ENCODE results near the gene ZNF729. TPM values are rescaled to one million over a fixed set of nuclear protein-coding genes. Genes with fewer than 3 reads are reported as not detected.

ZNF729 gene
- total and polyA plus RNA-seq, 12 donors: not detected

DNA sequence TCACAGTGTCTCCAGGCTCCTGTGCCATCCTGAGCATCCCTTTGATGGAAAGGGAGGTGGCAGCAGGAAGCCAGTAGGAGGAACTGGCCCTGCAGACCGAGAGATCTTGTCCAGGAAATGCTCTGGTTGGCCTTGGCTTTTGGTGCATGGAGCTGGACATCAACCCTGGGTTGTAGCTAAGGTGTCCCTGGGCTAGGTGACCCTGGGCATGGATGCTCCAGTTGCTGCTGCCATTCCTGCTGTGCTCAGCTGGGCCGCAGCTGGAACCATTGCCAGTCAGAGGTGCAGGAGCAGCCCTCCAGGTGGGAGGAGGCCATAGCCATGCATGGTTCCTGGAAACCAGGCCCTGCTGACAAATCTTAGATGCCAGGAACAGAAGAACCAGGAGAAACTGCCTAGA is 68.4 kb downstream of the ZNF729 start:
- 54 to 80% methylated on average over 2 of the region's 2 CpGs for WGBS, 2 donors
- no peaks in the 10 kb centered on the region for H3K27me3 ChIP-seq
- H3K9me3 ChIP-seq: peaks cover 0 to 65% (median 0%) of the 10 kb centered on the region in 11 donors
- no peaks in the 10 kb centered on the region for H3K4me1 ChIP-seq
- H3K36me3 ChIP-seq: no peaks in the 10 kb centered on the region
- DNase-seq (no peak), ATAC-seq (no peak)
- TF ChIP-seq, protein P1, sequence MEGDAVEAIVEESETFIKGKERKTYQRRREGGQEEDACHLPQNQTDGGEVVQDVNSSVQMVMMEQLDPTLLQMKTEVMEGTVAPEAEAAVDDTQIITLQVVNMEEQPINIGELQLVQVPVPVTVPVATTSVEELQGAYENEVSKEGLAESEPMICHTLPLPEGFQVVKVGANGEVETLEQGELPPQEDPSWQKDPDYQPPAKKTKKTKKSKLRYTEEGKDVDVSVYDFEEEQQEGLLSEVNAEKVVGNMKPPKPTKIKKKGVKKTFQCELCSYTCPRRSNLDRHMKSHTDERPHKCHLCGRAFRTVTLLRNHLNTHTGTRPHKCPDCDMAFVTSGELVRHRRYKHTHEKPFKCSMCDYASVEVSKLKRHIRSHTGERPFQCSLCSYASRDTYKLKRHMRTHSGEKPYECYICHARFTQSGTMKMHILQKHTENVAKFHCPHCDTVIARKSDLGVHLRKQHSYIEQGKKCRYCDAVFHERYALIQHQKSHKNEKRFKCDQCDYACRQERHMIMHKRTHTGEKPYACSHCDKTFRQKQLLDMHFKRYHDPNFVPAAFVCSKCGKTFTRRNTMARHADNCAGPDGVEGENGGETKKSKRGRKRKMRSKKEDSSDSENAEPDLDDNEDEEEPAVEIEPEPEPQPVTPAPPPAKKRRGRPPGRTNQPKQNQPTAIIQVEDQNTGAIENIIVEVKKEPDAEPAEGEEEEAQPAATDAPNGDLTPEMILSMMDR (IDR thresholded peaks at IDR 0.05): no peak
- H3K27ac ChIP-seq: no peak overlapping the region
- no peak overlapping the region for H3K4me3 ChIP-seq
- intact Hi-C loops (cut with DNase I): no loop called here

Other genes with a start within 250 kb of the ZNF729 start
- 1 to 10 TPM in 8 of 10 donors, under 1 TPM in 2; 0.49 to 4.1 (median 1.2) TPM for gene ZNF257, start 234.0 kb upstream of the ZNF729 start, total RNA-seq
- gene ZNF257, start 234.0 kb upstream of the ZNF729 start, polyA plus RNA-seq: 1 to 10 TPM in 1 of 2 donors, under 1 TPM in 1; 0.36 to 2.6 TPM
- 1 to 10 TPM; 1.4 to 6.4 (median 2.6) TPM for gene ZNF676, start 89.5 kb upstream of the ZNF729 start, total RNA-seq
- gene ZNF676, start 89.5 kb upstream of the ZNF729 start, polyA plus RNA-seq: 1 to 10 TPM in 1 of 2 donors, under 1 TPM in 1; 0.45 to 2.9 TPM
- gene ZNF98, start 135.9 kb downstream of the ZNF729 start, total RNA-seq: 1 to 10 TPM in 5 of 10 donors, under 1 TPM in 1, not detected in 4; 0.85 to 3.7 (median 1.8) TPM
- under 1 TPM; 0.88 to 0.99 TPM for gene ZNF98, start 135.9 kb downstream of the ZNF729 start, polyA plus RNA-seq